HEK293 (cell line): ENCODE measurements around the gene GDPD5.

Experiments
- CTCF ChIA-PET: fragments of 350-600 bp; formaldehyde crosslinking; extraction: SDS; loops from one replicate; lab custom pipeline; 2021; ENCODE audit warnings: antibody characterized with exemption; lab: Yijun Ruan, JAX
- POLR2A ChIA-PET: fragments of 300-600 bp; formaldehyde crosslinking; extraction: SDS; loops from one replicate; lab custom pipeline; 2020; ENCODE audit warnings: antibody characterized with exemption, inconsistent platforms; lab: Yijun Ruan, JAX
- H3K27ac ChIP-seq: fragments of 200-500 bp; sonication (Bioruptor generic); 2 replicates; pipeline ENCODE4 v1.5.1; 2014; ENCODE audit warnings: low read depth, low read length, control low read depth, inconsistent platforms; ENCODE audit errors: extremely low read depth
- H3K36me3 ChIP-seq, 2 experiments: fragments of 200-500 bp in 1 of 2; sonication (Bioruptor generic) in 1 of 2; 1 replicate in 1 of 2; 2 replicates in 1 of 2; pipeline ENCODE4 v1.5.1; 2014 to 2017; ENCODE audit warnings: inconsistent platforms in 2 of 2, low read length in 2 of 2; ENCODE audit not compliant: control insufficient read depth in 2 of 2, insufficient read depth in 1 of 2
- H3K4me1 ChIP-seq: fragments of 200-500 bp; sonication (Bioruptor generic); 2 replicates; pipeline ENCODE4 v1.5.1; 2014; ENCODE audit warnings: mild to moderate bottlenecking, low read length, inconsistent platforms; ENCODE audit not compliant: control insufficient read depth, insufficient read depth
- H3K4me3 ChIP-seq: 2 replicates; pipeline ENCODE4 v1.5.1; 2011; ENCODE audit warnings: low read depth, mild to moderate bottlenecking, control low read depth, low read length, moderate library complexity
- H3K9me3 ChIP-seq: fragments of 200-500 bp; sonication (Bioruptor generic); 2 replicates; pipeline ENCODE4 v1.5.1; 2014; ENCODE audit warnings: low read depth, low read length, inconsistent platforms; ENCODE audit not compliant: control insufficient read depth, insufficient read depth
- FEZF1 ChIP-seq: fragments of 450-650 bp; formaldehyde crosslinking; IDR thresholded peaks from 2 replicates; pipeline ENCODE4 v1.5.1; 2016; ENCODE audit warnings: missing biosample characterization, missing genetic modification characterization
- GLI4 ChIP-seq: fragments of 450-650 bp; formaldehyde crosslinking; IDR thresholded peaks from 2 replicates; pipeline ENCODE4 v1.5.1; 2016; ENCODE audit warnings: missing biosample characterization, missing genetic modification characterization
- IKZF3 ChIP-seq: fragments of 450-650 bp; IDR thresholded peaks from 2 replicates; pipeline ENCODE4 v1.5.0; 2018; ENCODE audit warnings: missing biosample characterization, mild to moderate bottlenecking, missing genetic modification characterization, moderate library complexity
- KLF16 ChIP-seq: fragments of 450-650 bp; formaldehyde crosslinking; IDR thresholded peaks from 2 replicates; pipeline ENCODE4 v1.5.1; 2017; ENCODE audit warnings: missing biosample characterization, missing genetic modification characterization
- KLF17 ChIP-seq: fragments of 450-650 bp; formaldehyde crosslinking; IDR thresholded peaks from 2 replicates; pipeline ENCODE4 v1.5.1; 2016; ENCODE audit warnings: missing biosample characterization, missing genetic modification characterization
- MZF1 ChIP-seq: fragments of 450-650 bp; formaldehyde crosslinking; IDR thresholded peaks from 2 replicates; pipeline ENCODE4 v1.5.1; 2017; ENCODE audit warnings: missing biosample characterization, missing genetic modification characterization, borderline replicate concordance
- SP3 ChIP-seq: fragments of 450-650 bp; formaldehyde crosslinking; IDR thresholded peaks from 2 replicates; pipeline ENCODE4 v1.5.1; 2016; ENCODE audit warnings: missing biosample characterization, missing genetic modification characterization
- ZBTB26 ChIP-seq: fragments of 450-650 bp; formaldehyde crosslinking; optimal IDR thresholded peaks from 2 replicates; pipeline ENCODE3; 2016; ENCODE audit warnings: missing biosample characterization, mild to moderate bottlenecking, missing genetic modification characterization
- ZEB2 ChIP-seq: fragments of 450-650 bp; formaldehyde crosslinking; IDR thresholded peaks from 2 replicates; pipeline ENCODE4 v1.5.1; 2016; ENCODE audit warnings: missing biosample characterization, missing genetic modification characterization
- ZIC2 ChIP-seq: fragments of 450-650 bp; formaldehyde crosslinking; IDR thresholded peaks from 2 replicates; pipeline ENCODE4 v1.5.1; 2016; ENCODE audit warnings: missing biosample characterization, missing genetic modification characterization
- ZNF16 ChIP-seq: fragments of 450-650 bp; formaldehyde crosslinking; IDR thresholded peaks from 2 replicates; pipeline ENCODE4 v1.5.1; 2016; ENCODE audit warnings: low read depth, missing biosample characterization, missing genetic modification characterization
- ZNF335 ChIP-seq: fragments of 450-650 bp; formaldehyde crosslinking; conservative IDR thresholded peaks from 2 replicates; pipeline ENCODE4 v1.5.1; 2016; ENCODE audit warnings: missing biosample characterization, missing genetic modification characterization
- ZNF341 ChIP-seq: fragments of 450-650 bp; formaldehyde crosslinking; IDR thresholded peaks from 2 replicates; pipeline ENCODE4; 2016; ENCODE audit warnings: low read depth, missing biosample characterization, missing genetic modification characterization
- ZNF398 ChIP-seq: fragments of 450-650 bp; formaldehyde crosslinking; IDR thresholded peaks from 2 replicates; pipeline ENCODE4 v1.5.1; 2017; ENCODE audit warnings: missing biosample characterization, missing genetic modification characterization
- ZNF433 ChIP-seq: fragments of 450-650 bp; formaldehyde crosslinking; IDR thresholded peaks from 2 replicates; pipeline ENCODE4 v1.5.1; 2016; ENCODE audit warnings: missing biosample characterization, missing genetic modification characterization, low read depth
- ZNF501 ChIP-seq: fragments of 450-650 bp; formaldehyde crosslinking; IDR thresholded peaks from 2 replicates; pipeline ENCODE4 v1.5.1; 2016; ENCODE audit warnings: missing biosample characterization, missing genetic modification characterization
- ZNF558 ChIP-seq: fragments of 450-650 bp; formaldehyde crosslinking; IDR thresholded peaks from 2 replicates; pipeline ENCODE4 v1.5.1; 2016; ENCODE audit warnings: missing biosample characterization, missing genetic modification characterization
- ZNF704 ChIP-seq: fragments of 450-650 bp; formaldehyde crosslinking; IDR thresholded peaks from 2 replicates; pipeline ENCODE4 v1.5.1; 2016; ENCODE audit warnings: missing biosample characterization, missing genetic modification characterization
- ZNF768 ChIP-seq: fragments of 450-650 bp; formaldehyde crosslinking; IDR thresholded peaks from 2 replicates; pipeline ENCODE4 v1.5.1; 2018; ENCODE audit warnings: missing biosample characterization, mild to moderate bottlenecking, missing genetic modification characterization
- TF ChIP-seq, protein P1 (sequence below): fragments of 450-650 bp; formaldehyde crosslinking; IDR thresholded peaks from 2 replicates; pipeline ENCODE4 v1.5.1; 2016; ENCODE audit warnings: missing biosample characterization, missing genetic modification characterization, low read depth
- TF ChIP-seq, protein P2 (sequence below): fragments of 450-650 bp; formaldehyde crosslinking; IDR thresholded peaks from 2 replicates; pipeline ENCODE4 v1.5.1; 2016; ENCODE audit warnings: missing biosample characterization, missing genetic modification characterization
- TF ChIP-seq, protein P3 (sequence below): fragments of 450-650 bp; formaldehyde crosslinking; IDR thresholded peaks from 2 replicates; pipeline ENCODE4 v1.5.1; 2016; ENCODE audit warnings: missing biosample characterization, missing genetic modification characterization

GDPD5 gene

DNA sequence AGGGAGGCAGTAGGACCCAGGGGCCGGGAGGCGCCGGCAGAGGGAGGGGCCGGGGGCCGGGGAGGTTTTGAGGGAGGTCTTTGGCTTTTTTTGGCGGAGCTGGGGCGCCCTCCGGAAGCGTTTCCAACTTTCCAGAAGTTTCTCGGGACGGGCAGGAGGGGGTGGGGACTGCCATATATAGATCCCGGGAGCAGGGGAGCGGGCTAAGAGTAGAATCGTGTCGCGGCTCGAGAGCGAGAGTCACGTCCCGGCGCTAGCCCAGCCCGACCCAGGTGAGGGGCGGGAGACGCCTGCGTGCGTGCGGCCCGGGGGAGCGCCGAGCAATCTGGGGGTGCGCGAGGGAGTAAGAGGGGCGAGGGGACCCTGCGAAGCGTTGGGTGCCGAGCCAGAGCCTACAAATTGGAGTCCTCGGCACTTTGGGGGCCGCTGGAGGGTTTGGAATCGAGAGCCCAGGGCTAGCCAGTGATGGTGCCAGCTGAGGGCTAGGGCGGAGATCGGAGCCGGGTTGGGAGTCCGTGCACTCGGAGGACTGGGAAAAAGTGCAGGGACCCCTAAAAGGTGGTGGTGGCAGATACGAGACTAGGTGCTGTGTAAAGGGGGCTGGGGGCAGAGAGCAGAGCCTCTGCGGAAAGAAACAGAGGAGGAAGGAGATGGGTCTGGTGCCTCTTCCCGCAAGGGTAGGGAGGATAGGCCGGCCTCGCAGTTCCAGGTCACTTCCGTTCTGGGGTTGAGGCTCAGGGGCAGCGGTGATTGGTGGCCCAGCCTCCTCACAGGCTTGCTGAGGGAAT, 36.5 kb upstream of the GDPD5 start, which contains the start of gene SERPINH1 (continued):
- TF ChIP-seq ZNF433 (tag by site-specific recombination) (no peak), SP3 (peak; percentile 52), KLF17 (0 out of 2 replicates have a peak, but pooled peaks have one; percentile 11), FEZF1 (tag by site-specific recombination) (no peak), ZNF335 (tag by site-specific recombination) (peak; percentile 81), IKZF3 (tag by site-specific recombination) (peak; percentile 77; the same call in 1 of the 2 replicates), ZNF558 (no peak), ZNF341 (peak; percentile 60; the same call in 1 of the 2 replicates), ZEB2 (tag by site-specific recombination) (no peak), ZNF16 (tag by site-specific recombination) (no peak), ZNF501 (tag by site-specific recombination) (peak; percentile 45; the same call in 1 of the 2 replicates), ZNF398 (tag by site-specific recombination) (peak; percentile 18; the same call in 1 of the 2 replicates), ZBTB26 (peak; percentile 56), GLI4 (tag by site-specific recombination) (no peak)
- TF ChIP-seq, protein P1, sequence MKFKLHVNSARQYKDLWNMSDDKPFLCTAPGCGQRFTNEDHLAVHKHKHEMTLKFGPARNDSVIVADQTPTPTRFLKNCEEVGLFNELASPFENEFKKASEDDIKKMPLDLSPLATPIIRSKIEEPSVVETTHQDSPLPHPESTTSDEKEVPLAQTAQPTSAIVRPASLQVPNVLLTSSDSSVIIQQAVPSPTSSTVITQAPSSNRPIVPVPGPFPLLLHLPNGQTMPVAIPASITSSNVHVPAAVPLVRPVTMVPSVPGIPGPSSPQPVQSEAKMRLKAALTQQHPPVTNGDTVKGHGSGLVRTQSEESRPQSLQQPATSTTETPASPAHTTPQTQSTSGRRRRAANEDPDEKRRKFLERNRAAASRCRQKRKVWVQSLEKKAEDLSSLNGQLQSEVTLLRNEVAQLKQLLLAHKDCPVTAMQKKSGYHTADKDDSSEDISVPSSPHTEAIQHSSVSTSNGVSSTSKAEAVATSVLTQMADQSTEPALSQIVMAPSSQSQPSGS (tag by site-specific recombination), result no peak

DNA sequence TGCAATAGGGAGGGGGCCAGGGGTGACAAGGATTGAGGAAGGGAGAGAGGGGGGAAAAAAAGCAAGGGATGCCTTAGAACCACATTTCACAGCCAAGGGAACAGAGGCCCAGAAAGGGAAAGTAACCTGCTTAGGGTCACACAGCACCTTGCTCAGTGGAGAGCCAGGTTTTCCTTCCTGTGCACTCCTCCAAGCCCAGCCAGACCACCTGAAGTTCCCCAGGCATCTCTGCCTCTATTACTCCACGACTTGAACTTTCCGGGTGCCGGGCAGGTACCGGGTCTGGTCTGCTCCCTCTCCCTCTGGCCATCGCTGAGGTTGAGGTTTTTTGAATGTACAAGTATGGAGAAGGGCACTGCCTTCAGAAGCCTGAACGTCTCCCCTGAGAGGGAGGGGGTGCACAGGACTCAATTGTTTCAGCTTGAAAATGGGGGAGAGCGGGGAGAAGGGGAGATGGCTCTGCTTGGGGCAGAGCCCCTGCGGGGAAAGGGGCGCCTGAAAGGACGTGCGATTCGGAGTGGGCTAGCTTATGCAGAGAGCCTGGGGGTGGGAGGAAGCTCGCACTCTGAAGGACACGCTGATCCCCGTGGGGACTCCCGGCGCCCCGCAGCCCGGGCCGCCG, 35.8 kb upstream of the GDPD5 start:
- peaks cover 0 to 25% of the 10 kb centered on the region in 2 experiments; a peak in 1 of 3 replicates for H3K36me3 ChIP-seq
- no peaks in the 10 kb centered on the region for H3K9me3 ChIP-seq
- no peak overlapping the region for H3K27ac ChIP-seq
- H3K4me3 ChIP-seq, result peak overlapping the region; percentile 82
- no peaks in the 10 kb centered on the region for H3K4me1 ChIP-seq
- 0 out of 2 replicates have a peak, but pooled peaks have one; percentile 5 for TF ChIP-seq KLF16 (tag by site-specific recombination)
- TF ChIP-seq, protein P2, sequence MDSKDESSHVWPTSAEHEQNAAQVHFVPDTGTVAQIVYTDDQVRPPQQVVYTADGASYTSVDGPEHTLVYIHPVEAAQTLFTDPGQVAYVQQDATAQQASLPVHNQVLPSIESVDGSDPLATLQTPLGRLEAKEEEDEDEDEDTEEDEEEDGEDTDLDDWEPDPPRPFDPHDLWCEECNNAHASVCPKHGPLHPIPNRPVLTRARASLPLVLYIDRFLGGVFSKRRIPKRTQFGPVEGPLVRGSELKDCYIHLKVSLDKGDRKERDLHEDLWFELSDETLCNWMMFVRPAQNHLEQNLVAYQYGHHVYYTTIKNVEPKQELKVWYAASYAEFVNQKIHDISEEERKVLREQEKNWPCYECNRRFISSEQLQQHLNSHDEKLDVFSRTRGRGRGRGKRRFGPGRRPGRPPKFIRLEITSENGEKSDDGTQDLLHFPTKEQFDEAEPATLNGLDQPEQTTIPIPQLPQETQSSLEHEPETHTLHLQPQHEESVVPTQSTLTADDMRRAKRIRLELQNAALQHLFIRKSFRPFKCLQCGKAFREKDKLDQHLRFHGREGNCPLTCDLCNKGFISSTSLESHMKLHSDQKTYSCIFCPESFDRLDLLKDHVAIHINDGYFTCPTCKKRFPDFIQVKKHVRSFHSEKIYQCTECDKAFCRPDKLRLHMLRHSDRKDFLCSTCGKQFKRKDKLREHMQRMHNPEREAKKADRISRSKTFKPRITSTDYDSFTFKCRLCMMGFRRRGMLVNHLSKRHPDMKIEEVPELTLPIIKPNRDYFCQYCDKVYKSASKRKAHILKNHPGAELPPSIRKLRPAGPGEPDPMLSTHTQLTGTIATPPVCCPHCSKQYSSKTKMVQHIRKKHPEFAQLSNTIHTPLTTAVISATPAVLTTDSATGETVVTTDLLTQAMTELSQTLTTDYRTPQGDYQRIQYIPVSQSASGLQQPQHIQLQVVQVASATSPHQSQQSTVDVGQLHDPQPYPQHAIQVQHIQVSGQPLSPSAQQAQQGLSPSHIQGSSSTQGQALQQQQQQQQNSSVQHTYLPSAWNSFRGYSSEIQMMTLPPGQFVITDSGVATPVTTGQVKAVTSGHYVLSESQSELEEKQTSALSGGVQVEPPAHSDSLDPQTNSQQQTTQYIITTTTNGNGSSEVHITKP (tag by site-specific recombination), result peak; percentile 93
- TF ChIP-seq MZF1 (tag by site-specific recombination), result peak; percentile 37; the same call in 1 of the 2 replicates
- TF ChIP-seq, protein P3, sequence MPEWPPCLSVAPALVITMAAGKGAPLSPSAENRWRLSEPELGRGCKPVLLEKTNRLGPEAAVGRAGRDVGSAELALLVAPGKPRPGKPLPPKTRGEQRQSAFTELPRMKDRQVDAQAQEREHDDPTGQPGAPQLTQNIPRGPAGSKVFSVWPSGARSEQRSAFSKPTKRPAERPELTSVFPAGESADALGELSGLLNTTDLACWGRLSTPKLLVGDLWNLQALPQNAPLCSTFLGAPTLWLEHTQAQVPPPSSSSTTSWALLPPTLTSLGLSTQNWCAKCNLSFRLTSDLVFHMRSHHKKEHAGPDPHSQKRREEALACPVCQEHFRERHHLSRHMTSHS (tag by site-specific recombination), result no peak
- no peak for TF ChIP-seq ZNF704 (tag by site-specific recombination)
- TF ChIP-seq ZNF768 (tag by site-specific recombination), result peak; percentile 71
- peak; percentile 69 for TF ChIP-seq ZIC2 (tag by site-specific recombination)
- POLR2A ChIA-PET, result interaction anchor here (0.7 to 2.5 kb wide), 6 partner anchors 8 to 90 kb away, joined by 3 to 23 read pairs (median 12); no protein-coding TSS in a partner anchor
- CTCF ChIA-PET, result interaction anchor here (1.2 to 3.6 kb wide), 4 partner anchors 13 to 169 kb away, joined by 3 to 16 read pairs (median 4); no protein-coding TSS in a partner anchor
